Progenitor cell of endocrine pancreas (in vitro differentiated cells): ENCODE measurements around the gene RAB12. TPM values are rescaled to one million over a fixed set of nuclear protein-coding genes. Genes with fewer than 3 reads are reported as not detected.
A peak's percentile ranks its signal among the peaks of the same experiment; 100 is the strongest.

Experiments used
- DNase-seq: peaks from one replicate; pipeline ENCODE4 v3.0.0; 2021; ENCODE audit warnings: low spot score; ENCODE audit not compliant: unreplicated experiment
- H3K27ac Mint-ChIP-seq: 2 replicates; pipeline ENCODE4 v1.8.0; 2021; ENCODE audit warnings: mild to moderate bottlenecking, moderate library complexity, mixed read lengths
- H3K27me3 Mint-ChIP-seq: 2 replicates; pipeline ENCODE4 v1.8.0; 2021; ENCODE audit warnings: mixed read lengths
- H3K36me3 Mint-ChIP-seq: 2 replicates; pipeline ENCODE4 v1.8.0; 2022; ENCODE audit warnings: mixed read lengths; ENCODE audit not compliant: insufficient read depth
- H3K4me1 Mint-ChIP-seq: 2 replicates; pipeline ENCODE4 v1.8.0; 2021; ENCODE audit warnings: low read depth, mixed read lengths
- H3K4me3 Mint-ChIP-seq: 2 replicates; pipeline ENCODE4 v1.8.0; 2021; ENCODE audit warnings: low read depth, mild to moderate bottlenecking, moderate library complexity, mixed read lengths
- H3K9me3 Mint-ChIP-seq: 2 replicates; pipeline ENCODE4 v1.8.0; 2021; ENCODE audit warnings: low read depth, mixed read lengths
- CTCF ChIP-seq: fragments of 200-600 bp; sonication (generic); IDR thresholded peaks from one replicate; pipeline ENCODE4 v1.5.0; 2021; ENCODE audit warnings: antibody characterized with exemption, mild to moderate bottlenecking; ENCODE audit not compliant: unreplicated experiment
- long read RNA-seq: library from polyadenylated mRNA; unstranded; transcript quantifications from one replicate; pipeline ENCODE4 v2.0.0, GENCODE V29; 2020
- total RNA-seq: library from RNA; stranded (reverse); gene quantifications from 2 replicates; pipeline ENCODE4 v1.2.1, GENCODE V29; 2021

The RAB12 gene
- total RNA-seq = 15.4 and 18.6 TPM in 2 replicates
- long read RNA-seq, partial matches to known transcripts = 1 of 4 reads
- long read RNA-seq, other reads (novel, unspliced or antisense) = 3 of 4 reads

- Mint-ChIP-seq H3K9me3 (no peaks in the 10 kb centered on the region), H3K27ac (peak within 1 kb of the TSS; percentile 84), H3K27me3 (peaks cover 32% of the 10 kb centered on the region), H3K36me3 (no peaks in the 10 kb centered on the region), H3K4me1 (peaks cover 23% of the 10 kb centered on the region), H3K4me3 (peak within 1 kb of the TSS; percentile 86)
- peak; percentile 84 for TF ChIP-seq CTCF
- peak; percentile 86 for DNase-seq
These were observed at the start of gene RAB12 for GRCh38 chr18:8608795-8609658. TSS of gene RAB12 (plus strand) at chr18:8609437. CDS start at chr18:8609440, 3 bp downstream.

GRCh38 chr18:8559612-8560186 lies 49.5 kb upstream of the RAB12 start:
- H3K27ac Mint-ChIP-seq = no peak overlapping the region
- H3K36me3 Mint-ChIP-seq = no peaks in the 10 kb centered on the region
- no peak for TF ChIP-seq CTCF
- H3K9me3 Mint-ChIP-seq = peaks cover 4% of the 10 kb centered on the region
- no peak for DNase-seq
- peaks cover 2% of the 10 kb centered on the region for H3K27me3 Mint-ChIP-seq
- H3K4me3 Mint-ChIP-seq = no peak overlapping the region
- H3K4me1 Mint-ChIP-seq = no peaks in the 10 kb centered on the region

- Mint-ChIP-seq H3K4me1 (no peaks in the 10 kb centered on the region), H3K27me3 (peaks cover 2% of the 10 kb centered on the region), H3K27ac (no peak overlapping the region), H3K4me3 (no peak overlapping the region), H3K9me3 (peaks cover 4% of the 10 kb centered on the region), H3K36me3 (no peaks in the 10 kb centered on the region)
- no peak for DNase-seq
- no peak for TF ChIP-seq CTCF
These were observed 47.9 kb upstream of the RAB12 start for GRCh38 chr18:8561123-8561910.

GRCh38 chr18:8562070-8562469 lies 47.2 kb upstream of the RAB12 start:
- no peaks in the 10 kb centered on the region for H3K36me3 Mint-ChIP-seq
- no peaks in the 10 kb centered on the region for H3K4me1 Mint-ChIP-seq
- TF ChIP-seq CTCF = no peak
- H3K27ac Mint-ChIP-seq = no peak overlapping the region
- no peak for DNase-seq
- H3K9me3 Mint-ChIP-seq = peaks cover 4% of the 10 kb centered on the region
- H3K27me3 Mint-ChIP-seq = peaks cover 2% of the 10 kb centered on the region
- H3K4me3 Mint-ChIP-seq = no peak overlapping the region

- no peak overlapping the region for H3K4me3 Mint-ChIP-seq
- no peak overlapping the region for H3K27ac Mint-ChIP-seq
- H3K4me1 Mint-ChIP-seq = no peaks in the 10 kb centered on the region
- no peak for DNase-seq
- H3K27me3 Mint-ChIP-seq = peaks cover 2% of the 10 kb centered on the region
- H3K9me3 Mint-ChIP-seq = peaks cover 4% of the 10 kb centered on the region
- TF ChIP-seq CTCF = no peak
- H3K36me3 Mint-ChIP-seq = no peaks in the 10 kb centered on the region
These were observed 46.3 kb upstream of the RAB12 start for GRCh38 chr18:8562919-8563318.
